ENCODE data around the gene METTL25B. TPM values are rescaled to one million over a fixed set of nuclear protein-coding genes. Genes with fewer than 3 reads are reported as not detected.

METTL25B gene
- total and polyA plus RNA-seq, 2 of the 4 experiments (the other 2 are of a cell fraction), result 2.3 to 10.1 TPM

DNA sequence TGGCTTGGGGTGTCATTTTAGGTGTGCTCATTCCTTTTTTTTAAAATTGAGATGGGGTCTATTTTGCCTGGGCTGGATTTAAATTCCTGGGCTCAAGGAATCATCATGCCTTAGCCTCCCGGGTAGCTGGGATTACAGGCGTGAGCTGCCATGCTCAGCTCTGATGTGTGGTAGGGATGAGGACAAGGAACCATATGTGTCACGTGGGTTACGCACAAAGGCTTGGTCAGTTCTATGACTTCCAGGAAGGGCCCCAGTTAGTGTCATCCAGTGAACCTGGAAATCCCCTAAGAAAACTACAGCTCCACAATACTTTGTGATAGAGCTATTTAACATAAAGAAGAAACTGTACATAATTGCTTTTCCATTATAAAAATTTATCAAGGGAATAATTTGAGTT, 6.7 kb upstream of the METTL25B start:
- Histone ChIP-seq H2AK9ac (replicated peaks; ENCODE audit: low read depth, low read length, poor library complexity) (no peak overlapping the region), H3K27ac (ENCODE audit: insufficient read depth, low read length) (no peak overlapping the region), H4K91ac (ENCODE audit: insufficient read depth, low read depth, low read length) (no peak overlapping the region), H2AK5ac (ENCODE audit: low read depth, low read length) (no peak overlapping the region), H4K5ac (ENCODE audit: low read depth, low read length) (no peak overlapping the region), H3K79me1 (ENCODE audit: low read depth in 1 of 2, low read length in 2 of 2) (peaks cover 8 to 49% of the 10 kb centered on the region in 2 experiments; a peak in 3 of 4 replicates), H3K9ac (ENCODE audit: low read depth, low read length) (no peak overlapping the region), H4K20me1 (ENCODE audit: insufficient read depth, low read length) (peaks cover 33% of the 10 kb centered on the region), H2BK120ac (ENCODE audit: low read depth, low read length) (no peak overlapping the region), H3K36me3 (ENCODE audit: control insufficient read depth, insufficient read depth, low read length) (peaks cover 32% of the 10 kb centered on the region), H3K9me1 (ENCODE audit: insufficient read depth, low read length) (no peaks in the 10 kb centered on the region), H3K27me3 (ENCODE audit: control insufficient read depth, insufficient read depth, low read length) (no peaks in the 10 kb centered on the region), H2BK20ac (ENCODE audit: low read depth, low read length) (no peak overlapping the region), H2BK15ac (ENCODE audit: low read depth, low read length) (no peak overlapping the region), H3K14ac (replicated peaks; ENCODE audit: low read depth, low read length) (no peak overlapping the region), H4K8ac (ENCODE audit: low read depth in 2 of 2, low read length in 2 of 2) (no peak overlapping the region), H2BK5ac (ENCODE audit: low read depth, low read length, poor library complexity, severe bottlenecking) (no peak overlapping the region), H3K4me3 (ENCODE audit: insufficient read depth, low read depth, low read length) (no peak overlapping the region), H3K9me3 (ENCODE audit: control insufficient read depth, insufficient read depth, low read length) (no peaks in the 10 kb centered on the region), H3K56ac (ENCODE audit: extremely low read depth, insufficient read depth, low read length) (no peak overlapping the region), H3K4me1 (ENCODE audit: control insufficient read depth, insufficient read depth, low read length) (peaks cover 3% of the 10 kb centered on the region; the same call in 1 of the 2 replicates), H3K4me2 (ENCODE audit: low read depth, low read length) (no peak overlapping the region), H2AFZ (replicated peaks; ENCODE audit: low read length, poor library complexity) (no peak overlapping the region), H3K23ac (ENCODE audit: low read depth, low read length) (no peak overlapping the region), H3K18ac (ENCODE audit: low read depth, low read length) (no peak overlapping the region), H3K4ac (ENCODE audit: low read depth, low read length) (no peak overlapping the region)
- BruUV-seq (replicated peaks), result no TSS peak
- ATAC-seq (ENCODE audit: low read depth) (no peak), DNase-seq (no peak)
- WGBS, 2 experiments (ENCODE audit: extremely low coverage in 2 of 2, insufficient read length in 1 of 2), result no CpG with 5 or more reads among the region's 4 CpGs
- POLR2A ChIA-PET (ENCODE audit: unreplicated experiment), result no interaction called here
- dilution Hi-C loops (cut with HindIII; ENCODE audit: low sequenced_read_pairs, unreplicated experiment), result no loop called here
- CTCF ChIA-PET, result interaction anchor here (2.5 kb wide), 1 partner anchor 32 kb away, joined by 10 read pairs; no protein-coding TSS in a partner anchor
- in situ Hi-C loops (cut with MboI; ENCODE audit: low sequenced_read_pairs), result loop anchor here (5.0 kb wide), 1 partner anchor 34 kb away; no protein-coding TSS in a partner anchor
- TF ChIP-seq MXI1 (IDR thresholded peaks at IDR 0.05; ENCODE audit: borderline replicate concordance, low read depth, low read length), result no peak
- TF ChIP-seq RFX5 (IDR thresholded peaks at IDR 0.05; ENCODE audit: low read depth, low read length), result no peak
- no peak for TF ChIP-seq FOS (IDR thresholded peaks at IDR 0.05; ENCODE audit: low read depth, low read length)
- no peak for TF ChIP-seq RCOR1 (IDR thresholded peaks at IDR 0.05; ENCODE audit: insufficient replicate concordance, low read length)
- no peak for TF ChIP-seq POLR2A (IDR thresholded peaks at IDR 0.05; ENCODE audit: low read depth, low read length)
- TF ChIP-seq RAD21 (IDR thresholded peaks at IDR 0.05; ENCODE audit: low read length), result no peak
- no peak for TF ChIP-seq MAZ (IDR thresholded peaks at IDR 0.05; ENCODE audit: borderline replicate concordance, low read depth, low read length)
- TF ChIP-seq, protein P1, sequence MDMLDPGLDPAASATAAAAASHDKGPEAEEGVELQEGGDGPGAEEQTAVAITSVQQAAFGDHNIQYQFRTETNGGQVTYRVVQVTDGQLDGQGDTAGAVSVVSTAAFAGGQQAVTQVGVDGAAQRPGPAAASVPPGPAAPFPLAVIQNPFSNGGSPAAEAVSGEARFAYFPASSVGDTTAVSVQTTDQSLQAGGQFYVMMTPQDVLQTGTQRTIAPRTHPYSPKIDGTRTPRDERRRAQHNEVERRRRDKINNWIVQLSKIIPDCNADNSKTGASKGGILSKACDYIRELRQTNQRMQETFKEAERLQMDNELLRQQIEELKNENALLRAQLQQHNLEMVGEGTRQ (IDR thresholded peaks at IDR 0.05; ENCODE audit: low read depth, low read length), result no peak
- TF ChIP-seq CEBPB (IDR thresholded peaks at IDR 0.05; ENCODE audit: low read depth, low read length), result no peak
- no peak for TF ChIP-seq NFE2L2 (IDR thresholded peaks at IDR 0.05; ENCODE audit: low read depth, low read length)
- no peak for TF ChIP-seq SMC3 (IDR thresholded peaks at IDR 0.05; ENCODE audit: low read depth, low read length)
- no peak for TF ChIP-seq CTCF (conservative IDR thresholded peaks at IDR 0.05; ENCODE audit: low read depth, low read length)
- TF ChIP-seq, protein P2, sequence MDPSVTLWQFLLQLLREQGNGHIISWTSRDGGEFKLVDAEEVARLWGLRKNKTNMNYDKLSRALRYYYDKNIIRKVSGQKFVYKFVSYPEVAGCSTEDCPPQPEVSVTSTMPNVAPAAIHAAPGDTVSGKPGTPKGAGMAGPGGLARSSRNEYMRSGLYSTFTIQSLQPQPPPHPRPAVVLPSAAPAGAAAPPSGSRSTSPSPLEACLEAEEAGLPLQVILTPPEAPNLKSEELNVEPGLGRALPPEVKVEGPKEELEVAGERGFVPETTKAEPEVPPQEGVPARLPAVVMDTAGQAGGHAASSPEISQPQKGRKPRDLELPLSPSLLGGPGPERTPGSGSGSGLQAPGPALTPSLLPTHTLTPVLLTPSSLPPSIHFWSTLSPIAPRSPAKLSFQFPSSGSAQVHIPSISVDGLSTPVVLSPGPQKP (IDR thresholded peaks at IDR 0.05; ENCODE audit: borderline replicate concordance, low read depth, low read length), result no peak
- TF ChIP-seq CHD1 (IDR thresholded peaks at IDR 0.05; ENCODE audit: low read depth, low read length), result no peak
- TF ChIP-seq MAFK (IDR thresholded peaks at IDR 0.05; ENCODE audit: low read depth, low read length), result no peak
- TF ChIP-seq BHLHE40 (IDR thresholded peaks at IDR 0.05; ENCODE audit: low read depth, low read length), result no peak
- intact Hi-C loops (cut with micrococcal nuclease), result loop anchor here (10.0 kb wide), 2 partner anchors 203 to 217 kb away; partner anchors contain the start of genes LRRC71 and MEF2D

All from IMR-90 (cell line).